HL-60 (cell line): Measurements from ENCODE around the gene CLTRN.

Source experiments
- DNase-seq, 2 experiments: peaks; one replicate each; pipeline ENCODE4 v3.0.0-alpha.2; 2010 to 2020; ENCODE audit warnings: low read depth in 1 of 2, low spot score in 1 of 2
- H3K27ac ChIP-seq: fragments of 250-450 bp; sonication (Bioruptor Pico); replicated peaks from 2 replicates; pipeline ENCODE4 v1.5.1; 2020; ENCODE audit warnings: mild to moderate bottlenecking, moderate library complexity
- H3K27me3 ChIP-seq: fragments of 250-450 bp; sonication (Bioruptor Pico); 2 replicates; pipeline ENCODE4 v1.5.1; 2021; ENCODE audit warnings: mild to moderate bottlenecking, moderate library complexity; ENCODE audit not compliant: insufficient read depth, poor library complexity, severe bottlenecking
- H3K4me3 ChIP-seq: replicated peaks from 2 replicates; pipeline ENCODE4 v1.5.1; 2011; ENCODE audit warnings: mild to moderate bottlenecking, control low read depth, low read length; ENCODE audit not compliant: insufficient read depth
- GABPA ChIP-seq: IDR thresholded peaks from 2 replicates; pipeline ENCODE4 v1.6.1; 2012; ENCODE audit warnings: low read depth
- POLR2AphosphoS5 ChIP-seq: IDR thresholded peaks from 2 replicates; pipeline ENCODE4 v1.6.1; 2012; ENCODE audit warnings: low read depth
- REST ChIP-seq: IDR thresholded peaks from 2 replicates; pipeline ENCODE4 v1.6.1; 2012; ENCODE audit warnings: low read depth; ENCODE audit not compliant: insufficient replicate concordance
- SPI1 ChIP-seq: IDR thresholded peaks from 2 replicates; pipeline ENCODE4 v1.6.1; 2012; ENCODE audit warnings: low read depth, mild to moderate bottlenecking, borderline replicate concordance
- TF ChIP-seq, protein P1 (sequence below): IDR thresholded peaks from one replicate; pipeline ENCODE4 v1.5.1; 2011; ENCODE audit warnings: low read length, control low read depth, inconsistent platforms; ENCODE audit not compliant: insufficient read depth

The CLTRN gene

GRCh38 chrX:15674841-15675489 lies 10.4 kb upstream of the CLTRN start:
- DNase-seq: peak; percentile 86 to 94
- H3K27me3 ChIP-seq: no peaks in the 10 kb centered on the region
- peak overlapping the region; percentile 90 for H3K27ac ChIP-seq
- TF ChIP-seq, protein P1, sequence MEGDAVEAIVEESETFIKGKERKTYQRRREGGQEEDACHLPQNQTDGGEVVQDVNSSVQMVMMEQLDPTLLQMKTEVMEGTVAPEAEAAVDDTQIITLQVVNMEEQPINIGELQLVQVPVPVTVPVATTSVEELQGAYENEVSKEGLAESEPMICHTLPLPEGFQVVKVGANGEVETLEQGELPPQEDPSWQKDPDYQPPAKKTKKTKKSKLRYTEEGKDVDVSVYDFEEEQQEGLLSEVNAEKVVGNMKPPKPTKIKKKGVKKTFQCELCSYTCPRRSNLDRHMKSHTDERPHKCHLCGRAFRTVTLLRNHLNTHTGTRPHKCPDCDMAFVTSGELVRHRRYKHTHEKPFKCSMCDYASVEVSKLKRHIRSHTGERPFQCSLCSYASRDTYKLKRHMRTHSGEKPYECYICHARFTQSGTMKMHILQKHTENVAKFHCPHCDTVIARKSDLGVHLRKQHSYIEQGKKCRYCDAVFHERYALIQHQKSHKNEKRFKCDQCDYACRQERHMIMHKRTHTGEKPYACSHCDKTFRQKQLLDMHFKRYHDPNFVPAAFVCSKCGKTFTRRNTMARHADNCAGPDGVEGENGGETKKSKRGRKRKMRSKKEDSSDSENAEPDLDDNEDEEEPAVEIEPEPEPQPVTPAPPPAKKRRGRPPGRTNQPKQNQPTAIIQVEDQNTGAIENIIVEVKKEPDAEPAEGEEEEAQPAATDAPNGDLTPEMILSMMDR: no peak
- no peak for TF ChIP-seq REST
- peak; percentile 82 for TF ChIP-seq POLR2AphosphoS5
- H3K4me3 ChIP-seq: peak overlapping the region; percentile 81

GRCh38 chrX:15674514-15674840 lies 9.9 kb upstream of the CLTRN start:
- TF ChIP-seq POLR2AphosphoS5 (no peak), SPI1 (no peak), GABPA (no peak), REST (no peak)
- TF ChIP-seq, protein P1: no peak
- Histone ChIP-seq H3K27ac (peak overlapping the region; percentile 90), H3K27me3 (no peaks in the 10 kb centered on the region), H3K4me3 (peak overlapping the region; percentile 81)
- DNase-seq: no peak

- DNase-seq: no peak
- no peak for TF ChIP-seq REST
- TF ChIP-seq SPI1: no peak
- TF ChIP-seq GABPA: no peak
- TF ChIP-seq POLR2AphosphoS5: no peak
- TF ChIP-seq, protein P1: no peak
- Histone ChIP-seq H3K27me3 (no peaks in the 10 kb centered on the region), H3K4me3 (peak overlapping the region; percentile 81), H3K27ac (peak overlapping the region; percentile 90)
These were observed 9.4 kb upstream of the CLTRN start for GRCh38 chrX:15673970-15674369.
